ENCODE measurements around the gene OR52E1.
"Not testable (repeated sequence)": the region's sequence is repeated elsewhere in the genome, so short reads cannot be mapped to it uniquely, and the experiment has no call there.

Gene OR52E1

DNA sequence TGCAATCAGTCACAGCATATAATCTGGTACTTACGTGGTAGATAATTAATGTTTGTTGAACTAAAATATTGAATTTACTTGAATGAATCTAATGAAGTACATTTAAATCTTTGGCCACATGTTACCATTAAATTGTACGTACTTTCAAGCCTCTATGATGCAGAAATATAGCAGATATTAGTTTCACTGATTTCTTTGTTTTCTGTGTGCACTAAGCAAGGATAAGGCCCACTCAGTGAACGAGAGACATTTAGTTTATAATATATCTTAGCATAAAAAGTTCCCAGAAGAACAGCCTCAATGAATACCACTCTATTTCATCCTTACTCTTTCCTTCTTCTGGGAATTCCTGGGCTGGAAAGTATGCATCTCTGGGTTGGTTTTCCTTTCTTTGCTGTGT, at the start of gene OR52E1:
TSS of gene OR52E1 (plus strand) at position 301 of the 400 bp plus-strand sequence.
- no peak for DNase-seq

DNA sequence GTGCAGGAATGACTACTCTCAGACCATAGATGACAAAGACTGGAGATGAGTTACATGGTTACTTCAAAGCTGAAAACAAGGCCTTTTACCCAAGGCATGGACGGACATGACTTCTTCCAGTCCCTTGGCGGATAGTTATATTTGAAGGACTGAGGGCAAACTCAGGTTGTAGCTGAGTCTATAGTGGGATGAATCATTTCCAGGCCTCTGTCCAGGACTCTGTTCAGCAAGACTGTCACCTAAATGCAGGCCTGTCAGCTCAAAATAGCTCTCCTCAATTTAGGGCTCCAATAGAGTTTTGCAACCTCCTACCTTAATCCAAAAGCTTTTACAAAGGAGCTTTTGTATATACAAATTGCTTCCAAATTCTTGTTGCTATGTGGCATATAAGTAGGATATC, 47.4 kb upstream of the OR52E1 start:
- no peak for DNase-seq

DNA sequence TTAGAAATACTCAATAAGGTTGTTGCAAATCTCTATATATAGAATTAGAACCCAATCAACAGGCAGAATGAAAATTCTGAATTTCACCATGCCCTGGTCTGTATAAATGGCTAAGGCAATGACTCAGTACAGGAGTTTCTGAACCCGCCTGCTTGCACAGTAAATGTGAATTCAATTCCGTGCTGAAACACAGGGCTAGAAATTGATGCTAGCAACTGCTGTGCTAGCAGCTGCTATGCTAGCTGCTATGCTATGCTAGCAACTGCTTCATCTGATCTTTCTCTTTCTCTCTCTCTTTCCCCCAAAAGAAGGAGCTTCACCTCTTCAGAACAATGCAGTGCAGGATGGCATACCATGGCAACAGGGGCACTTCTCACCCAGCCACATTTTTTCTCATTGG, 32.7 kb upstream of the OR52E1 start:
- no peak for DNase-seq

DNA sequence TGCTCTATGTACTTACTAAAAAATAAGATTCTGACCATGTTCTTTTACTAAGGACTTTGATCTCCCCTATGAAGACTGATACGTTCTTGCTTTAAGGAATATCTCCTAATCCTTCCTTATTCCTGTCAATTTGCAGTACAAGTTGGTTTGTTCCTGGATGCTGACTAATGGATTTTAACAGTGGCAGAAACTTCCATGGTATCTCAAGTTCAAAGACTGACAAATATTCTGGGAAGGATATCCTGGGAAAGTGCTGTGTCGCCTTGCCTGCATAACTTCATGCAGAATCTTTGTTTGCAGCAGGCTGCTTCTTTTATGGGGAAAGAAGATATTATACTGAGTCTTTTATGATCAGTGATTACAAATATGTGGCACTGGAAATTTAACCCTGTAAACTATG, 31.4 kb upstream of the OR52E1 start:
- no peak for DNase-seq

DNA sequence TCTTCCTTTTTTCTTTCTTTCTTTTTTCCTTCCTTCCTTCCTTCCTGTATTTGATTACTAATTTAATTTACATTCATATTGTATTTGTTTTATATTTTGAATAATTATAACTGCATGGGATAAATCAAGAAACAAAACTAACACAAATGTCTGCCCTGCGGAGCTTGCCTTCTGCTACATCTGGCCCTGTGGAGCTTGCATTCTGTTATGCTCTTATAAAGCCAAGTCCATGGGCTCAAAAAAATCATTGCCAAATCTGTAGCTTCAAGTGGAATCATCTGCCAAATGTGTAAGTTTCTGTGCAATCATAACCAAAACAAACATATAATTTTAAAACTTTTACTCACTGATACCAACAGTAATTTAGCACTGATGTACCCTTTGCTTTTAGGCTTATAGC, 31.0 kb upstream of the OR52E1 start:
- no peak for DNase-seq

DNA sequence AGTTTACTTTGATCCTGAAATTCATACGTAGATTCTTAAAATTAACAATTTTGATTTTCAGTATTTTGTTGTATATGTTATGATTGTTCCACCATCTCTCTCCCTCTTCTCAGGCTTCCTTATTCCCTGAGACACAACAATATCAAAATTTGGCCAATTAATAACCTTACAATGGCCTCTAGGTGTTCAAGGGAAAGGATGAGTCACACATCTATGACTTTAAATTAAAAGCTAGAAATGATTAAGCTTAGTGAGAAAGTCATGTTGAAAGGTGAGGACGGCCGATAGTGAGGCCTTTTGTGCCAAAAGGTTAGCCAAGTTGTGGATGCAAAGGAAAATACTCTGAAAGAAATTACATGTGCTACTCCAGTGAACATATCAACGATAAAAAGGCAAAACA, 28.5 kb upstream of the OR52E1 start:
- no peak for DNase-seq

DNA sequence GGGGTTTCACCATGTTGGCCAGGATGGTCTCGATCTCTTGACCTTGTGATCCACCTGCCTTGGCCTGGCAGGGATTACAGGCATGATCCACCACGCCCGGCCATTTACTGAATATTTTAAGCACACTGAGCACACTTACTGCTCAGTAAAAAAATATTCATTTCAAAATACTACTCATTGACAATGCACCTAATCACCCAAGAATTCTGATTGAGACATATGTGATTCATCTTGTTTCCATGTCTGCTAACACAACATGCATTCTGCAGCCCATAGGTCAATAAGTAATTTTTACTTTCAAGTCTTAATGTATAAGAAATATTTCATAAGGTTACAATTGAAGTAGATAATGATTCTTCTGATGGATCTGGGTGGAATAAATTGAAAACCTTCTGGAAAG, 27.3 kb upstream of the OR52E1 start:
- no peak for DNase-seq

DNA sequence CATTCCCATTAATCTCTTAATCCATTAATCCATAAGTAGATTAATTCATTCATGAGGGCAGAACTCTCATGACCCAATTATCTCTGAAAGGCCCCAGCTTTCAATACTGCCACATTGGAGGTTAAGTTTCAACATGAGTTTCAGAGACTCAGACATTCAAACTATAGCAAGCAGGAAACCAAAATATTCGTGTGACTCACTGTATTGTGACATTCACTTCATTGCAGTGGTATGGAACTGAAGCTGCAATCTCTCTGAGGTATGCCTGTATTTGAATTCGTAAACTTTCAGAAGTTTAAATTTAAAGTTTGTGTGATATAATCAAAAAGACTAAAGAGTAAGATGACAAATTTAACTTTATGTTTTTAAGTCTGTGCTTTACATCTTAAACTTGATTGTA, 26.0 kb upstream of the OR52E1 start:
- no peak for DNase-seq

DNA sequence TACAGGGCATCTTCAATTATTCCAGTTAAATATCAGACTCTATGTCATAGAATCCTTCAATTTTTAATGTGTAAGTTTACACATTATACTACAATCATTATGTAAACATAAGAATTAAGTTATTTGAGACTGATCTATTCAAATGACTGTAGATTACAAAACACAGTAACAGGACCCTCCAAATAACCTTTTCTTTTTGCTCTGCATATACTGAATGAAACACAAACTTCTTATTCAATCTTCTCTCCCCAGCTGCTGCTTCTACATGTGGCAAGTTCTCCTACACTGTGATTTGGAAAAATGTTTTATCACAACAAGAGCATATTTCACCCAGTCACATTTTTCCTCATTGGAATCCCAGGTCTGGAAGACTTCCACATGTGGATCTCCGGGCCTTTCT, 23.1 kb upstream of the OR52E1 start, which contains the start of gene OR52J3:
TSS of gene OR52J3 (plus strand) at position 301 of the 400 bp plus-strand sequence. CDS start at position 301, 0 bp downstream.
- DNase-seq, result no peak

DNA sequence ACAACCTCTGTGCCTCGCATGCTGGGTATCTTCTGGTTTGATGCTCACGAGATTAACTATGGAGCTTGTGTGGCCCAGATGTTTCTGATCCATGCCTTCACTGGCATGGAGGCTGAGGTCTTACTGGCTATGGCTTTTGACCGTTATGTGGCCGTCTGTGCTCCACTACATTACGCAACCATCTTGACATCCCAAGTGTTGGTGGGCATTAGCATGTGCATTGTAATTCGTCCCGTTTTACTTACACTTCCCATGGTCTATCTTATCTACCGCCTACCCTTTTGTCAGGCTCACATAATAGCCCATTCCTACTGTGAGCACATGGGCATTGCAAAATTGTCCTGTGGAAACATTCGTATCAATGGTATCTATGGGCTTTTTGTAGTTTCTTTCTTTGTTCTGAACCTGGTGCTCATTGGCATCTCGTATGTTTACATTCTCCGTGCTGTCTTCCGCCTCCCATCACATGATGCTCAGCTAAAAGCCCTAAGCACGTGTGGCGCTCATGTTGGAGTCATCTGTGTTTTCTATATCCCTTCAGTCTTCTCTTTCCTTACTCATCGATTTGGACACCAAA, 22.5 kb upstream of the OR52E1 start:
- no peak for DNase-seq

DNA sequence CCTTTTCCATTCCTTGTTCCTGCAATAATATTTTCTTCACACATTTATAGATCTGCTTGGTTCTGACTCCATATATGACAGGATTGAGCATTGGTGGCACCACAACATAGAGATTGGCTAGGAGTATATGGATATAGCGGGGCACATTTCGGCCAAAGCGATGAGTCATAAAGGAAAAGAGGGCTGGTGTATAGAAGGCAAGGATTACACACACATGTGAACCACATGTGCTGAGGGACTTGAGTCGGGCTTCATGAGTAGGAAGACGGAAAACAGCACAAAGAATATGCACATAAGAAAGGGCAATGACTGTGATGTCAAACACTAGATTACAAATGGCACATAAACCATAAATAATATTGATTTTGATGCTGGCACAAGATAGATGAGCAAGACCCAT, 10.7 kb upstream of the OR52E1 start:
- not testable (repeated sequence) for DNase-seq

DNA sequence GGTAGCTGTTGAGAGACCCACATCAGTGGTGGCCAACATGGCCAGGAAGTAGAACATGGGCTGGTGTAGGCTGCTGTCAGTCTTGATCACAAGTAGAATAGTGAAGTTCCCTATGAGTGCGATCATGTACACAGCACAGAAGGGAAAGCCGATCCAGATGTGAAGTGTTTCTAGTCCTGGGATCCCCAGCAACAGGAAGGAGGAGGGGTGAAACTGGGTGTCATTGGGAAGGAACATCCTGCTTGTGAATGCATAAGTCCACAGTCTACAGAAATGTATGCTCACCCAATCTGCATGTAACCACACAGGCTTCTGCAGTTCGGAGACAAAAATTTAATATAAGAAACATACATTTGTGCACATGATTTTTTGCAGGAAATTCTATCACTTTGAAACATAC, 10.0 kb upstream of the OR52E1 start, which contains the start of gene OR52E2:
TSS of gene OR52E2 (minus strand) at position 237 of the 400 bp plus-strand sequence. CDS start at position 237, 0 bp downstream.
- DNase-seq, result no peak

DNA sequence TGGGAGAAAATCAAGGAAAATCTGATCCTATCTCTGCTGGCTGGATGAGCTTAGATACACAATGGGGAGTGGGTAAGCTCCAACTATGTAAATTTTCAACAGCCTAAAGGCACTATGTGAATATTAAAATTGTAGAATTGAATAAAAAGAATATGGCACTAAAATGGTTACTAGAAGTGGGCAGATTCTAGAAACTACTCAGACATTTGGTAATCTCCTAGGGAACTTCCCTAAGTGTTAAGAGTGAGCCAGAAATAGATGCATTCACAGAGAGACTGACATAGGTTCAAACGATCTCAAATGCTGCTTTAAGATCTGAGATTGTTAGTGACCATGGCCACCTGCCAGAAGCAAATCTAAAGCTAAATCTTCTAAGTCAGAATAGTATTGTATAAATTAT, 4.3 kb upstream of the OR52E1 start:
- DNase-seq, result no peak

DNA sequence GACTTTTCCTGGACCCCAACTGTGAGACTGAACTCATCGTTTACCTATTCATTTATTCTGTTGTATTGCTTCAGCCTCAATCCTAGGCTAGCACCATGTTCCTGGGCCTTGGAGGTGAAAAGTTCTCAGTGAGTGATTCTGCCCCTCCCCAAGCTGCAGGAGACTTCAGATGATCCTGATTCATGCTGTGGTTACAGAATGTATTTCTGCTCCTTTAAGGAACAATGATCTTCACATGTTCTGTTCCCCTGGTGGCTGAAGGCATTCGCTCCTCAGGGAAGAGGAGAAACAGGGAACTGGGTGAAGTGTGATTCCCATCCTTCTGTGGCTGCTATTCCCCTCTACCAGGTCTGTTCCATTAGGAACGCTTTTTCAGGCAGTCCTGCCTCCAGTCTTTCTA, 2.4 kb downstream of the OR52E1 start:
- no peak for DNase-seq

DNA sequence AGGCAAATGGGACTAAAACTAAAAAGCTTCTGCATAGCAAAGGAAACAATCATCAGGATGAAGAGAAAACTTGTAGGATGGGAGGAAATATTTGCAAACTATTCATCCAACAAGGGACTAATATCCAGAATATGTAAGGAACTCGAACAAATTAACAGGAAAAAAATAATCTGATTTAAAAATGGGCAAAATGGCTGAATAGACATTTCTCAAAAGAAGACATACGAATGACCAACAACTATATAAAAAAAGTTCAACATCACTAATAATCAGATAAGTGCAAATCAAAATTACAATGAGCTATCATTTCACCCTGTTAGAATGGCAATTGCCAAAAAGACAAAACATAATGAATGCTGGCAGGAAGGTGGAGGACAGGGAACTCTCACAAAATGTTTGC, 12.0 kb downstream of the OR52E1 start:
- no peak for DNase-seq

DNA sequence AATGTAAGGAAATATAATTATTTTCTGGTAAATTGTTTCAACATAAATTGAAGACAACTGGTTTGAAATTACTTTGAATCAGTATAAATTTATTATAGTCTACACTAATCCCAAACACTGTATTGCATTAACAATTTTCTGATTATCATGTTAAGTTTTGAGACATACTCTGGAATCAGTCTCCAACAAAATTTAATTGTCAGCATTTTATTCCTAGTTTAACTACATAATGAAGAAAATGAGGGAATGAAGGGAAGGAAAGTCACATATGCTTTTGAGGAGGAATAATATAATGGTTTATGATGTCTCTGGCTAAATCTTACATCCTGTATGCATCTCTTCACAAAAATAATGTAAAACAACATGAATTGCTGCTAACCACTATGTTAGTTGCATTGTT, 14.2 kb downstream of the OR52E1 start:
- DNase-seq, result no peak

DNA sequence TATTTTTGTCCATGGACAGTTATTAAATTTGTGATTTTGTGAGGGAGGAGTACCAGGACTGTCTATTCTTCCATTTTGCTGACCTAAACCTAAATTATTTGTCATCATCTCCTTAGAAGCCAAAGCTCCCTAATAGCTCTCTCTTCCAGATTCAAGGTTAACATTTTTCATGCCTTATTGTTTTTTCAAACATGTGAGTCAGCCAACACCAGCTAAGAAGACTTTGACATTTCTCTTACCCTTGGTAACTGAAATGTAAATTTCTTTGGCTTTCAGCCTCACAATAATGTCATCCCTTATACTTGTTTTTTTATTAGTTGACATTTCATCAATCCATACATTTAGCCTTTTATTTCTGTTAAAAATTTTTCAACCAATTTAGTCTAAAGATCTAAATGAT, 19.2 kb downstream of the OR52E1 start:
- DNase-seq, result no peak

DNA sequence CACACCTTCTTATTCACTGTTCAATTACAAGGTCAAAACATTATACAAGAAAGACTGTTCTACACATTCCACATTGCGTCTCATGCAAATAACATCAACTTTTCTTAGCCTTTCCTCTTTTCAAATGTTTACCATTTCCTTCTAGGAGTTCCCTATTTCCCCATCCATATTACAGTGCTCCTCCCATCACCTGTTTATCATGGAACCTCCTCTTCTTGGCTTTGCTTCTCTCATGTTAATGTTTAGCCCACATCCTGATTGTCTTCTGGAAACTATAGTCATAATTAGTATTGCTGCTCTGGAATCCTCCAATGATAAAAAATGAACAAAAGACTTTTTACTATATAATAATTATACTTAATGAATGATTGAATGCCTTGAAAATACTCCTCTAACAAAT, 21.3 kb downstream of the OR52E1 start:
- DNase-seq, result no peak

DNA sequence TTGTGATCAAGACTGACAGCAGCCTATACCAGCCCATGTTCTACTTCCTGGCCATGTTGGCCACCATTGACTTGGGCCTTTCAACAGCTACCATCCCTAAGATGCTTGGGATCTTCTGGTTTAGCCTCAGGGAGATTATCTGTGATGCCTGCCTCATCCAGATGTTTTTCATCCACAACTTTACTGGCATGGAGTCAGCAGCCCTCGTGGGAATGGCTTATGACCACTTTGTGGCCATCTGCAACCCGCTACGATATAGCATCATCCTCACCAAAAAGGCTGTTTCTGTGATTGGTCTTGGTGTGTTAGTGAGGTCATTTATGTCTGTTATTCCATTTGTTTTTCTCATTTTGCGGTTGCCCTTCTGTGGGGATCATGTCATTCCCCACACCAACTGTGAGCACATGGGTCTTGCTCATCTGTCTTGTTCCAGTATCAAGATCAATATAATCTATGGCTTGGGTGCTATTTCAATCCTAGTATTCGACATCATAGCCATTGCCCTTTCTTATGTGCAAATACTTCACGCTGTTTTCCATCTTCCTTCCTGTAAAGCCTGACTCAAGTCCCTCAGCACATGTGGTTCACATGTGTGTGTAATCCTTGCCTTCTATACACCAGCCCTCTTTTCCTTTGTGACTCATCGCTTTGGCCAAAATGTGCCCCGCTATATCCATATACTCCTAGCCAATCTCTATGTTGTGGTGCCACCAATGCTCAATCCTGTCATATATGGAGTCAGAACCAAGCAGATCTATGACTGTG, 23.6 kb downstream of the OR52E1 start:
- no peak for DNase-seq

DNA sequence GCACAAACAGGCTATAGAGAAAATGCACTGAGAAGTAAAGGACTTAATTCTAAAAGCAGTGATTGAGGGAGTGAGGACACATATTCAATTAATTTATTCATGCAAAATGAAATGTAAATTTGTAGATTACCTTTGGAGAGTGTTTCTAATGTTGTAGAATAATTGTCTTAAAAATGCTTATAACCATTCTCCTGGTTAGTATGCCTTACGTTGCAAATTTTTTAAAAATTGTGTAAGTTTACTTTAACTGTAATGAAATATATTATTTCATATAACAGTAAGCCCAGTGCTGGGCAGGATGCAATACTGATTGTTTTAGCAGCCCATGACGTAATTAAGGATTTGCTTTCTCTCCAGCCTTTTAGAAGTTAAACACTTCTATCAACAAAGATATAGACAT, 26.6 kb downstream of the OR52E1 start:
- no peak for DNase-seq

DNA sequence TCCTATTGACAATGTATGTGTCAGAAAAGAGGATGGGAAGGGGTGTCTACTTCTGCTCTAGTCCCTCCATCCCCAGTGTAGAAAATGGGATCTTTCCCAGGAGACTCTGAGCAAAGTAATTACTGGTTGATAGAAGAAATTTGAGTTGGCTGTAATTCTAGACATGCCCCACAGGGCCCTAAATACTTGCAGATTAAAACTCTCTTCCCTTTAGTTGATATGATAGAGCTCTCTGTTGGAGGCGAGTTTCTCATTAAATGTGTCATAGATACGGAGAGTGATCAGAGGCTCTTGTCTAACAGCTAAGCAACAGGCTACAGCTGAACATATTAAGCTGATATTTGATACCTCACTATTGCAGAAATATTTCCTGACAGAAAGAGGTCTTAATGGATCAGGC, 32.9 kb downstream of the OR52E1 start:
- no peak for DNase-seq

DNA sequence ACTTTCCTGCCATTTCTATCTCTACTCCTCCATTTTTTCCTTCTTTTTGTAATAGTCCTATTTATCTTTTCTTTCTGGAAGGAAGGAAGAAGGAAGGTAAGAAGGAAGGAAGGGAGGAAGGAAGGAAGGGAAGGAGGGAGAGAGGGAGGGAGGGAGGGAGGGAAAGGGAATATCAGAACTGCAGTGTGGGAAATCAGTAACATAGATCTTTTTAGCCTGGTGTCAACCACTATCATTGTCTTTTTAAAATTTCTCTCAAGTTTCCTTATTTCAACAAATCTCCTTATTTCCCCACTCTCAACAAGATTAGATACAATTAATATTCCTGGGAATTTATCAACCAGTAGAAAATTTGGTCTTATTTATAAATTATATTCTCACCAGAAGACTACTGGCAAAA, 33.7 kb downstream of the OR52E1 start:
- DNase-seq, result no peak

DNA sequence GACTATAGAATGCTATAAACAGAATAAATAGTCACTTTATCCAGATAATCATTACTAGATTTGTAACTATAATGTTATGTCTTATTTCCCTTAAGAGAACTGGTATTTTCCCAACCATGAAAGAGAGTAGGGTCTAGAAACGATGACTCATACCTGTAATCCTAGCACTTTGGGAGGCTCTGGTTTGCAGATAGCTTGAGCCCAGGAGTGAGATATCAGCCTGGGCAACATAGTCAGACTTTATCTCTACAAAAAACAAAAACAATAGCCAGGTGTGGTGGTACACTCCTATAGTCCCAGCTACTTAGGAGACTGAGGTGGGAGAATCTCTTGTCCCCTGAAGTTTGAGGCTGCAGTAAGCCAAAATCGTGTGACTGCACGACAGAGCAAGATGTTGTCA, 37.9 kb downstream of the OR52E1 start:
- no peak for DNase-seq

DNA sequence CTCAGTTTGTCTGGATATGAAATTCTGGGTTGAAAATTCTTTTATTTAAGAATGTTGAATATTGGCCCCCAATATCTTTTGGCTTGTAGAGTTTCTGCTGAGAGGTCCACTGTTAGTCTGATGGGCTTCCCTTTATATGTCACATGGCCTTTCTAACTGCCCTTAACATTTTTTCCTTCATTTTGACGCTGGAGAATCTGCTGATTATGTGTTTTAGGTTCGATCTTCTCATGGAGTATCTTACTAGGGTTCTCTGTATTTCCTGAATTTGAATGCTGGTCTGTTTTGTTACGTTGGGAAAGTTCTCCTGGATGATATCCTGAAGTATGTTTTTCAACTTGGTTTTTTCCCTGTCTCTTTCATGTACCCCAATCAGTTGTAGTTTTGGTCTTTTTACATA, 46.0 kb downstream of the OR52E1 start:
- no peak for DNase-seq

DNA sequence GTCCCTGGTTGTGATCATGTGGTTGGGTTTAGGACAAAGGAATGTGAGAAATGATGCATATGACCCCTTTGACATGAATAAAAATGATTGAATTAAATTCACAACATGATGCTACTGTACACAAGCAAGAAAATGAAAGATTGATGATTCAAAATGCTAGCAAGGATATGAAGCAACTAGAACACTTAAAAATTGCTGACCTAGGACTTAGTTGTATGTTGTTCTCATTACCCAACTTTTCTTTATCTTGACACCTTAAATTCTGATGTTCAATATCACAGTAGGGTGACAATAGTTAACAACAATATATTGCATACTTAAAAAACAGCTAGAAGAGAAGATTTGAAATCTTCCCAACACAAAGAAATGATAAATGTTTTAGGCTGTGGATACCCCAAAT, 48.2 kb downstream of the OR52E1 start:
- no peak for DNase-seq

Data from NCI-H1092 treated with DMSO at 0.1 percent for 48 hours (cell line).